Stimulated activated CD8-positive, alpha-beta memory T cell treated with anti-CD3 and anti-CD28 coated beads, Interleukin-12 subunit alpha, Interleukin-12 subunit beta, amount 100 ng/mL, for 4 hours (primary cell): ENCODE results near the gene SENP6.
"Not testable (repeated sequence)": the region's sequence is repeated elsewhere in the genome, so short reads cannot be mapped to it uniquely, and the experiment has no call there.

Source experiments
- DNase-seq: peaks from one replicate; pipeline ENCODE4 v3.0.0-alpha.2; 2020; ENCODE audit warnings: low read depth

The SENP6 gene

GRCh38 chr6:75608304-75608703 lies 6.6 kb downstream of the SENP6 start:
- no peak for DNase-seq

- no peak for DNase-seq
Observed at GRCh38 chr6:75608956-75609533, 7.4 kb downstream of the SENP6 start.

GRCh38 chr6:75609639-75610590 lies 8.2 kb downstream of the SENP6 start:
- no peak for DNase-seq

- no peak for DNase-seq
Observed at GRCh38 chr6:75611011-75611701, 9.5 kb downstream of the SENP6 start.

GRCh38 chr6:75611702-75612375 lies 10.2 kb downstream of the SENP6 start:
- peak; percentile 29 for DNase-seq

GRCh38 chr6:75612434-75612833 lies 10.8 kb downstream of the SENP6 start:
- no peak for DNase-seq

- DNase-seq: no peak
Observed at GRCh38 chr6:75613056-75613501, 11.4 kb downstream of the SENP6 start.

GRCh38 chr6:75618437-75618836 lies 16.8 kb downstream of the SENP6 start:
- DNase-seq: no peak

GRCh38 chr6:75619230-75619899 lies 17.7 kb downstream of the SENP6 start:
- no peak for DNase-seq

- DNase-seq: no peak
Observed at GRCh38 chr6:75620381-75621304, 19.0 kb downstream of the SENP6 start.

- DNase-seq: no peak
Observed at GRCh38 chr6:75621846-75622245, 20.2 kb downstream of the SENP6 start.

GRCh38 chr6:75623491-75623890 lies 21.8 kb downstream of the SENP6 start:
- no peak for DNase-seq

- no peak for DNase-seq
Observed at GRCh38 chr6:75624335-75624734, 22.7 kb downstream of the SENP6 start.

GRCh38 chr6:75624988-75625387 lies 23.3 kb downstream of the SENP6 start:
- DNase-seq: no peak

- DNase-seq: no peak
Observed at GRCh38 chr6:75626561-75626960, 24.9 kb downstream of the SENP6 start.

- not testable (repeated sequence) for DNase-seq
Observed at GRCh38 chr6:75627708-75628107, 26.0 kb downstream of the SENP6 start.

- DNase-seq: no peak
Observed at GRCh38 chr6:75631859-75632635, 30.4 kb downstream of the SENP6 start.

- DNase-seq: no peak
Observed at GRCh38 chr6:75633045-75633444, 31.4 kb downstream of the SENP6 start.

GRCh38 chr6:75642311-75642710 lies 40.6 kb downstream of the SENP6 start:
- no peak for DNase-seq

- DNase-seq: no peak
Observed at GRCh38 chr6:75643173-75643572, 41.5 kb downstream of the SENP6 start.
